Measurements from ENCODE around the gene RBPJ.

Gene RBPJ

GRCh38 chr4:26467724-26468123, 146.9 kb downstream of the RBPJ start:
- H3K36me3 ChIP-seq (ENCODE audit: low read length): no peaks in the 10 kb centered on the region
- no peak overlapping the region for H2AFZ ChIP-seq (ENCODE audit: low read depth, low read length, severe bottlenecking)
- no peaks in the 10 kb centered on the region for H4K20me1 ChIP-seq (ENCODE audit: low read depth, low read length)
- no peaks in the 10 kb centered on the region for H3K79me2 ChIP-seq (ENCODE audit: insufficient read depth, low read length)
- no peak overlapping the region for H3K9ac ChIP-seq (ENCODE audit: low read length)
- no peaks in the 10 kb centered on the region for H3K9me3 ChIP-seq (ENCODE audit: insufficient read depth, low read length)
- no peak overlapping the region for H3K27ac ChIP-seq (ENCODE audit: low read depth, low read length)
- no peak for TF ChIP-seq CTCF (IDR thresholded peaks at IDR 0.05; ENCODE audit: insufficient read depth, low read length, poor library complexity, severe bottlenecking)
- no peak for TF ChIP-seq EZH2phosphoT487 (conservative IDR thresholded peaks at IDR 0.05; ENCODE audit: low read length)
- no peaks in the 10 kb centered on the region for H3K9me2 ChIP-seq (replicated peaks; ENCODE audit: insufficient read depth, low read length)
- H3F3A ChIP-seq (ENCODE audit: insufficient read depth): no peaks in the 10 kb centered on the region
- no peak overlapping the region for H3K4me3 ChIP-seq (ENCODE audit: insufficient read depth, low read length, poor library complexity, severe bottlenecking)
- no peak overlapping the region for H3K4me2 ChIP-seq (ENCODE audit: low read depth, low read length, poor library complexity, severe bottlenecking)
- no peaks in the 10 kb centered on the region for H3K27me3 ChIP-seq (ENCODE audit: low read length)

- H3K9me3 ChIP-seq (ENCODE audit: insufficient read depth, low read length): no peaks in the 10 kb centered on the region
- H3K9me2 ChIP-seq (replicated peaks; ENCODE audit: insufficient read depth, low read length): no peaks in the 10 kb centered on the region
- no peak overlapping the region for H3K27ac ChIP-seq (ENCODE audit: low read depth, low read length)
- TF ChIP-seq CTCF (IDR thresholded peaks at IDR 0.05; ENCODE audit: insufficient read depth, low read length, poor library complexity, severe bottlenecking): no peak
- TF ChIP-seq EZH2phosphoT487 (conservative IDR thresholded peaks at IDR 0.05; ENCODE audit: low read length): no peak
- no peaks in the 10 kb centered on the region for H3F3A ChIP-seq (ENCODE audit: insufficient read depth)
- no peak overlapping the region for H3K9ac ChIP-seq (ENCODE audit: low read length)
- H2AFZ ChIP-seq (ENCODE audit: low read depth, low read length, severe bottlenecking): no peak overlapping the region
- no peaks in the 10 kb centered on the region for H3K79me2 ChIP-seq (ENCODE audit: insufficient read depth, low read length)
- H3K4me2 ChIP-seq (ENCODE audit: low read depth, low read length, poor library complexity, severe bottlenecking): no peak overlapping the region
- H3K4me3 ChIP-seq (ENCODE audit: insufficient read depth, low read length, poor library complexity, severe bottlenecking): no peak overlapping the region
- H3K36me3 ChIP-seq (ENCODE audit: low read length): no peaks in the 10 kb centered on the region
- no peaks in the 10 kb centered on the region for H3K27me3 ChIP-seq (ENCODE audit: low read length)
- H4K20me1 ChIP-seq (ENCODE audit: low read depth, low read length): no peaks in the 10 kb centered on the region
Observed at GRCh38 chr4:26468283-26468949, 147.6 kb downstream of the RBPJ start.

GRCh38 chr4:26468977-26469376, 148.2 kb downstream of the RBPJ start:
- no peaks in the 10 kb centered on the region for H4K20me1 ChIP-seq (ENCODE audit: low read depth, low read length)
- no peak overlapping the region for H3K4me2 ChIP-seq (ENCODE audit: low read depth, low read length, poor library complexity, severe bottlenecking)
- no peak overlapping the region for H2AFZ ChIP-seq (ENCODE audit: low read depth, low read length, severe bottlenecking)
- no peaks in the 10 kb centered on the region for H3K9me2 ChIP-seq (replicated peaks; ENCODE audit: insufficient read depth, low read length)
- no peak overlapping the region for H3K27ac ChIP-seq (ENCODE audit: low read depth, low read length)
- H3F3A ChIP-seq (ENCODE audit: insufficient read depth): no peaks in the 10 kb centered on the region
- H3K36me3 ChIP-seq (ENCODE audit: low read length): no peaks in the 10 kb centered on the region
- H3K9ac ChIP-seq (ENCODE audit: low read length): no peak overlapping the region
- TF ChIP-seq CTCF (IDR thresholded peaks at IDR 0.05; ENCODE audit: insufficient read depth, low read length, poor library complexity, severe bottlenecking): no peak
- TF ChIP-seq EZH2phosphoT487 (conservative IDR thresholded peaks at IDR 0.05; ENCODE audit: low read length): no peak
- no peaks in the 10 kb centered on the region for H3K27me3 ChIP-seq (ENCODE audit: low read length)
- H3K4me3 ChIP-seq (ENCODE audit: insufficient read depth, low read length, poor library complexity, severe bottlenecking): no peak overlapping the region
- no peaks in the 10 kb centered on the region for H3K79me2 ChIP-seq (ENCODE audit: insufficient read depth, low read length)
- no peaks in the 10 kb centered on the region for H3K9me3 ChIP-seq (ENCODE audit: insufficient read depth, low read length)
